GM20431 (cell line): ENCODE measurements around the gene PSAT1.

Experiments
- in situ Hi-C: fragments of 300-500 bp; cut with MseI, MboI; formaldehyde crosslinking; loops from one replicate; pipeline ENCODE4 v1.15.0; 2020; ENCODE audit warnings: low sequenced_read_pairs; ENCODE audit not compliant: unreplicated experiment

Gene PSAT1

GRCh38 chr9:78314550-78314949 is 17.6 kb downstream of the PSAT1 start:
- in situ Hi-C loops, result no loop called here

- in situ Hi-C loops, result no loop called here
Observed at GRCh38 chr9:78314953-78315870, 18.3 kb downstream of the PSAT1 start.

- in situ Hi-C loops, result no loop called here
Observed at GRCh38 chr9:78316166-78316892, 19.4 kb downstream of the PSAT1 start.

- in situ Hi-C loops, result no loop called here
Observed at GRCh38 chr9:78319197-78320029, 22.5 kb downstream of the PSAT1 start.

- in situ Hi-C loops, result no loop called here
Observed at GRCh38 chr9:78320030-78320693, 23.2 kb downstream of the PSAT1 start.

GRCh38 chr9:78320875-78321496 is 24.1 kb downstream of the PSAT1 start:
- in situ Hi-C loops, result no loop called here

- in situ Hi-C loops, result no loop called here
Observed at GRCh38 chr9:78321505-78321904, 24.6 kb downstream of the PSAT1 start.

- in situ Hi-C loops, result no loop called here
Observed at GRCh38 chr9:78324068-78324650, 27.2 kb downstream of the PSAT1 start.

- in situ Hi-C loops, result no loop called here
Observed at GRCh38 chr9:78324682-78325081, 27.8 kb downstream of the PSAT1 start.

GRCh38 chr9:78325343-78325742 is 28.4 kb downstream of the PSAT1 start:
- in situ Hi-C loops, result no loop called here

GRCh38 chr9:78325846-78326360 is 29.0 kb downstream of the PSAT1 start:
- in situ Hi-C loops, result no loop called here

- in situ Hi-C loops, result no loop called here
Observed at GRCh38 chr9:78326564-78326963, 29.6 kb downstream of the PSAT1 start.

GRCh38 chr9:78332381-78332780 is 35.5 kb downstream of the PSAT1 start:
- in situ Hi-C loops, result no loop called here

GRCh38 chr9:78348848-78349247 is 51.9 kb downstream of the PSAT1 start:
- in situ Hi-C loops, result no loop called here

- in situ Hi-C loops, result loop anchor here (25.0 kb wide), 1 partner anchor 90 kb away; no protein-coding TSS in a partner anchor
Observed at GRCh38 chr9:78351816-78352215, 54.9 kb downstream of the PSAT1 start.

GRCh38 chr9:78354324-78354973 is 57.5 kb downstream of the PSAT1 start:
- in situ Hi-C loops, result loop anchor here (25.0 kb wide), 1 partner anchor 92 kb away; no protein-coding TSS in a partner anchor

- in situ Hi-C loops, result loop anchor here (25.0 kb wide), 1 partner anchor 93 kb away; no protein-coding TSS in a partner anchor
Observed at GRCh38 chr9:78354989-78355388, 58.1 kb downstream of the PSAT1 start.

- in situ Hi-C loops, result loop anchor here (25.0 kb wide), 1 partner anchor 94 kb away; no protein-coding TSS in a partner anchor
Observed at GRCh38 chr9:78356634-78357033, 59.7 kb downstream of the PSAT1 start.
